Fibroblast of villous mesenchyme (primary cell): ENCODE results near the gene CRYL1. TPM values are rescaled to one million over a fixed set of nuclear protein-coding genes. Genes with fewer than 3 reads are reported as not detected.

ENCODE experiments used
- DNase-seq: peaks from one replicate; pipeline ENCODE4 v3.0.0-alpha.2; 2010; ENCODE audit warnings: low read depth
- H3K4me3 ChIP-seq: 2 replicates; pipeline ENCODE4 v1.5.1; 2011; ENCODE audit warnings: low read depth, mild to moderate bottlenecking, low read length
- CTCF ChIP-seq: IDR thresholded peaks from 2 replicates; pipeline ENCODE4 v1.5.1; 2012; ENCODE audit warnings: low read depth, mild to moderate bottlenecking, low read length; ENCODE audit not compliant: insufficient read depth
- total RNA-seq: library from RNA; depleted of rRNA; stranded (reverse); fragments of >200 nt; gene quantifications from 2 replicates; pipeline ENCODE4 v1.2.3, GENCODE V29; 2012

Gene CRYL1
- total RNA-seq, 1 donor: 4.7 TPM

DNA sequence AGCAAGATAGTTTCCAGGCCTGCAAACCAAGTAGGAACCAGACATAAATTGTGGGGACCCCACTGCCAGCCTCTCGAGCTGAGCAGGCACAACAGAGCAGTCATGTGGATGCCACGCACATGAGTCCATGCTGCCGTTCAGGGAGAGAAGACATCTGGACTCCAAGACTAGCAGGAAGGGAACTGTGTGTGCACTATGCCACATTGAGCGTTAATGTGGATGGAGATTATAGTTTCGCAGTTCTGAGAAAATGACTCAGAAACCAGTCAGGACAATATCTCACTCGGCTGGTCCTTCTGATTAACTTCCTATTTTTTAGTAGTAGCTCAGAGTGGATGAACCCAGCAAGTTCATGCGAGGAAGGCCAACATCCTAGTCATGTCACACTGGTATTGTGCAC, 124.9 kb downstream of the CRYL1 start:
- TF ChIP-seq CTCF: no peak
- peak; percentile 61 for DNase-seq

GRCh38 chr13:20399961-20400360, 125.7 kb downstream of the CRYL1 start:
- no peak for TF ChIP-seq CTCF
- no peak overlapping the region for H3K4me3 ChIP-seq
- DNase-seq: no peak

More for the DNA sequence above, 124.9 kb downstream of the CRYL1 start:
- no peak overlapping the region for H3K4me3 ChIP-seq

- no peak overlapping the region for H3K4me3 ChIP-seq
- DNase-seq: no peak
Measured at GRCh38 chr13:20399515-20399914, 126.1 kb downstream of the CRYL1 start.

DNA sequence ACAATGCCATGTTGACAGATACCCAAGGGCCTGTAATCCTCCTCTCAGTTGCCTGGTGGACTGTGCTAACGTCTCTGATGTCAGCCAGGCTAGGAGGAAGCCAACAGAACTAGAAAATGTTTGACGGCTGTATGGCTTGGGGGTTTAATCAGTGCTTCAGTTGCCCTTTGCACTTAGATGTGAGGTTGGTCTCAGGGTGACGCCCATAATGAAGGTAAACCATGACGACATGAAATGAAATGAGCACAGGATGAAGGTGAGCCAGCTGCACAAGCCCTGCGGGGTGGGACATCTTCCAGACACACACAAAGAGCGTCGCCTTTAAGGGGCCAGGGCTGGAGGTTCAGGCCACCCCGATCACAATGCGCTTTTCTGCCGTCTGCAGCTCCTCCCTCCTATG, 127.2 kb downstream of the CRYL1 start:
- no peak for TF ChIP-seq CTCF
- no peak overlapping the region for H3K4me3 ChIP-seq
- no peak for DNase-seq

More at GRCh38 chr13:20399515-20399914, 126.1 kb downstream of the CRYL1 start:
- TF ChIP-seq CTCF: no peak

DNA sequence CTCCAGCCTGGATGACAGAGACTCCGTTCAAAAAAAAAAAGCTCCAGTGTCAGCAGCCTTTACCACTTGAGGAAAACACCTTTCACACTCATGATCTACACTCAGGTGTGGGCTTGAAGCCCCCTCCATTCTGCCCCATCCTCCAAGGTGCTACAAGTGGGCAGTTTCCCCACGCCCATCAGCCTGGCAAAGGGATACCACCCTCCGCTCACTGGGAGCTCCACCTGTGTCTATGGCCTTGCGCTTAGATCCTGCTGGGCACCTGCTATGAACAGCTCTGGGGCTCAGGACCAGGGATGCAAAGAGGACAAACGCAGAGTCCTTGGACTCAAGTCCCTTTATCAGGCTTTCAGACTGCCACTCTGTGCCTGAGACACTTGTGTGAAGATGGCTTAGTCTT, 127.8 kb downstream of the CRYL1 start:
- no peak for TF ChIP-seq CTCF
- no peak for DNase-seq
- no peak overlapping the region for H3K4me3 ChIP-seq

- H3K4me3 ChIP-seq: no peak overlapping the region
- TF ChIP-seq CTCF: no peak
- DNase-seq: no peak
Measured at GRCh38 chr13:20395061-20395916, 130.4 kb downstream of the CRYL1 start.

DNA sequence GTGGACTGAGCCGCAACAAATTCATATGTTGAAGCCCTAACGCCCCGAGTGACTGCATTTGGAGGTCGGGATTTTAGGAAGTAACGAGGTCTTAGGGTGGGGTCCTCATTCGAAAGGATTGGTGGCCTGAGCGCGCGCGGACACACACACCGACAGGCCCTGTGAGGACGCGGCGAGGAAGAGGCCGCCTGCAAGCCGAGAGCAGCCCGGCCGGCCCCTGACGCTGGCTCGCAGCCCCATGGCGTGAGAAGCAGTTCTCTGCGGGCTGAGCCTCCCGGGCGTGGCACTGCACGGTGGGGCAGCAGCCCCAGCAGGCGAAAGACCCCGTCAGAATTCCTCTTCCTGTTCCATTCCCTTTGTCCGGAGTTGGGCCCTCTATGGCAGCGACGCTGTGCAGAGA, 131.2 kb downstream of the CRYL1 start:
- H3K4me3 ChIP-seq: no peak overlapping the region
- no peak for DNase-seq
- TF ChIP-seq CTCF: no peak
